Heart left ventricle (tissue), 13 donors: ENCODE data around the gene NCOA1.

Experiments
- CTCF ChIP-seq, 12 donors: fragments of 200-600 bp; sonication (generic) in 4 of 12; IDR thresholded peaks; one replicate each; pipeline versions ENCODE4 v1.5.0 to v1.8.0; 2018 to 2022; ENCODE audit warnings: antibody characterized with exemption in 12 of 12, mild to moderate bottlenecking in 5 of 12
- POLR2A ChIP-seq, 2 donors: fragments of 450-650 bp; IDR thresholded peaks; one replicate each; pipeline ENCODE4 v1.6.1; 2017; ENCODE audit warnings: antibody characterized with exemption in 2 of 2, mild to moderate bottlenecking in 2 of 2, moderate library complexity in 2 of 2
- donor health status: ischemic (EF 13 %, LVEDD 7.1; RV severe dilation, severe dysfunction).
- donor health status: DM: no; HTN: yes; CAD: no.
- donor health status: DM: no; HTN: no; CAD: no.
- donor health status: ischemic (EF 25% LVEDD 6.9; RV normal size, moderate dysfunction).
- donor health status: ischemic (EF 25% LVEDD 5.7; RV mildly dilated, moderate dysfunction).
- donor health status: ischemic (EF 35%, LVEDD 5.7; RV mildly dilated, moderate dysfunction).
- donor health status: nonischemic (EF 11% LVEDD 7.7; RV severe dilation, severe dysfunction).
- donor health status: DM: yes; HTN: yes; CAD: no.
- donor health status: PGD.
- donor health status: ischemic (EF 29% LVEDD 5.4; RV normal size, mild dysfunction).
- donor health status: nonischemic (EF 23%, LVEDD 6.1; RV moderate dilation, normal function).

- TF ChIP-seq POLR2A (IDR thresholded peaks at IDR 0.05): no peak
- TF ChIP-seq CTCF (IDR thresholded peaks at IDR 0.05): no peak
Observed at GRCh38 chr2:24452502-24452885, 38.6 kb upstream of the NCOA1 start.
